Measurements from ENCODE around the gene ASXL1.

ASXL1 gene

DNA sequence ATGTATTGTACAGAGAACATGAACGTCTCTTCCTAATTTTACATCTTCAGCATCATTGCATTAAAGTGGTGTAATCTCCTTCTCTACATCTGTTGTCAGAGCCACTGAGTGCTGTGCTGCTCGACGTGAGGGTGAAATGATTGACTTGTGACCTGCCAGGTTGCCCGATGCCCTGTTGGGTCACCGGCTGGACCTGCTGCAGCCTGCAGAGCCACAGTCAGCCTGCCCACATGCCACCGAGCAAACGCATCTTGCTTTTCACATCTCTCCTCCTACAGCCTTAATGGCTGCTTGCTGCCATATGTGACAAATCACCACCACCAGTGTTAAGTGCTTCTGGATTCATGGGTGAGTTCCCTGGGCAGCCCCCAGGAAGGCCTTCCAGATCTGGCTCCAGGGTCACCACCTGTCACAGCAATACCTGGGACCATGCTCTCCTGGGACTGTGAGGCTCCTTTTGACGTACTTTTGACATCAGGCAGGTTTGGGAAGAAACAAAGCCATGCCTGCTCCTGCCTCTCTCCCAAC is 80.3 kb downstream of the ASXL1 start:
- no peak overlapping the region for H3K4me3 ChIP-seq (ENCODE audit: low read depth, low read length)
- no peak for DNase-seq (ENCODE audit: low read depth)
- TF ChIP-seq, protein P1, sequence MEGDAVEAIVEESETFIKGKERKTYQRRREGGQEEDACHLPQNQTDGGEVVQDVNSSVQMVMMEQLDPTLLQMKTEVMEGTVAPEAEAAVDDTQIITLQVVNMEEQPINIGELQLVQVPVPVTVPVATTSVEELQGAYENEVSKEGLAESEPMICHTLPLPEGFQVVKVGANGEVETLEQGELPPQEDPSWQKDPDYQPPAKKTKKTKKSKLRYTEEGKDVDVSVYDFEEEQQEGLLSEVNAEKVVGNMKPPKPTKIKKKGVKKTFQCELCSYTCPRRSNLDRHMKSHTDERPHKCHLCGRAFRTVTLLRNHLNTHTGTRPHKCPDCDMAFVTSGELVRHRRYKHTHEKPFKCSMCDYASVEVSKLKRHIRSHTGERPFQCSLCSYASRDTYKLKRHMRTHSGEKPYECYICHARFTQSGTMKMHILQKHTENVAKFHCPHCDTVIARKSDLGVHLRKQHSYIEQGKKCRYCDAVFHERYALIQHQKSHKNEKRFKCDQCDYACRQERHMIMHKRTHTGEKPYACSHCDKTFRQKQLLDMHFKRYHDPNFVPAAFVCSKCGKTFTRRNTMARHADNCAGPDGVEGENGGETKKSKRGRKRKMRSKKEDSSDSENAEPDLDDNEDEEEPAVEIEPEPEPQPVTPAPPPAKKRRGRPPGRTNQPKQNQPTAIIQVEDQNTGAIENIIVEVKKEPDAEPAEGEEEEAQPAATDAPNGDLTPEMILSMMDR (IDR thresholded peaks at IDR 0.05; ENCODE audit: insufficient read depth, low read depth, low read length, missing control alignments): no peak

DNA sequence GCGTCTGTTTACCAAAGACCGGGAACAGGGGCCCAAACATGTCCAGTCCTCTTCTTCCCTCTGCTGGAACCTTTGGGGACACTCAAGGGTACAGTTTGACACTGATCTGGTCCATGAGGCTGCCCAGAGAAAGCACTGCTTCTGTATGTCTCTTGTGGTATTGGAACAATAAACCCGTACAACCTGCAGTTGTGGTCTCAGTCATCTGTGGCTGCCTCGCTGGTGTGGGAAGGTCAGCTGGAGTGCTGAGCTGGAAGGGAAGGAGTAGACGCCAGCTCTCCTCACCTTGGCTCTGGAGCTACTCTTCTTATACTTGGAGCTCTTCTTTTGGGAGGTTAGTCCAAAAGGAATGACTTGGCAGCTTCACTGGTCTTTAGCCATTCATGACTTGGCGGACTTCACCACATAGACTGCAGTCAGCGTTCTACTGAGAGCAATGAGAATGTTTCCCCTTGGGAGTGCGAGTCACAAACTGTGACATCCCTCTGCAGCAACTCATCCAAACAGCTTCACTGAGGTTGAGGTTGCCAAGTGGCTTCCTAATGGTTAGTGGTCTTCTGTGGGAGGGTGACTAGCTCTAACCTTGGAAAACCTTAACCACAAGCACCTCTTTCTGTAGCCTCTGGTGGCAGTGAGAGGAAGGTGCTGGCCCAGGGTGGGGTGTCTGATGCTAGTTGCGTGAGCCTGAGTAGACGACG is 81.2 kb downstream of the ASXL1 start:
- TF ChIP-seq, protein P1 (IDR thresholded peaks at IDR 0.05; ENCODE audit: insufficient read depth, low read depth, low read length, missing control alignments): no peak
- no peak overlapping the region for H3K4me3 ChIP-seq (ENCODE audit: low read depth, low read length)
- DNase-seq (ENCODE audit: low read depth): no peak

DNA sequence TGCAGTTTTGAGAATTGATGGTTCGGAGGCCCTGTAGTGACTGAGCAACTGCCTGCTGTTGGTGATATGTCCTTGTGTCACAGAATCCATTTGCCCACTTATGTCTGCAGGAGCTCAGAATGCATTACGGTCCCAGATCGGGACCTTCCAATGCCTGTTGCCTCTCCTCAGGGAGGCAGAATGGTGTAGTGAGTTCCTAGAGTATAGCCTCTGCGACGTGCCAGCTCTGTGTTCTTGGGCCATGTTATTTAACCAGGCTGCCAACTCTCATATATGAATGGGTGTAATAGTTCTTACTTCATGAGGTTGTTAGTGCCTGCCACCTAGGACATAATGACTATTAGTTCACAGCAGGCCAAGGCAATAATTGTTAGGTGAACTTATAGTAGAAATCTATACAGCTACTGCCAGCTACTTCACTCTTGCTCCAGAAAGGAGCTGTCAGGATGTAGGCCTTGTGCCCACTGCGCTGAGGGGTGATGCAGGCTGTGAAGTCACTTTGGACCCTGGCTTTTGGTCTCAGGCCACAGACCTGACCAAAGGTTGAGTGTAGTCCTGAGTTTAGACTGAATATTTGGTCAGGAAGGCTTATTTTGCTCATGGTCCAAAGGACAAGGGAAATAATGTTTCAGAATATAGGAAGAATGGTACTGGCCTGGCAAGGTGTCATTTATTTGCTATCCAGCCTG is 82.1 kb downstream of the ASXL1 start:
- TF ChIP-seq, protein P1 (IDR thresholded peaks at IDR 0.05; ENCODE audit: insufficient read depth, low read depth, low read length, missing control alignments): no peak
- no peak for DNase-seq (ENCODE audit: low read depth)
- H3K4me3 ChIP-seq (ENCODE audit: low read depth, low read length): no peak overlapping the region

DNA sequence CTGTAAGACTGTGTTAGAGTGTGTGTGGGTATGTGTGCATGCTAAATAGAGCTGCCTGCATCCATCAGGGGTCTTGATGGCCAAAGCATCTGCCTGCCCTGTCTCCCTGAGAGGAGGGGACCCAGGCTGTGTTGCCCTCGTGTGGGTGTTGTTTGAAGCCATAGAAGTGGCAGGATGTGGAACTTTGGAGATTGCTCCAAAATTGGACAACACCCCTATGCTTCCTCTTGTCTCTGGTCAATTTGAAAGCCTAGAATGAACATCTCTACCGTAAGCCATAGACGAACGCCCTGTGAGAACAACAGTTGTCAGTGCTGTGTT is 82.6 kb downstream of the ASXL1 start:
- no peak overlapping the region for H3K4me3 ChIP-seq (ENCODE audit: low read depth, low read length)

DNA sequence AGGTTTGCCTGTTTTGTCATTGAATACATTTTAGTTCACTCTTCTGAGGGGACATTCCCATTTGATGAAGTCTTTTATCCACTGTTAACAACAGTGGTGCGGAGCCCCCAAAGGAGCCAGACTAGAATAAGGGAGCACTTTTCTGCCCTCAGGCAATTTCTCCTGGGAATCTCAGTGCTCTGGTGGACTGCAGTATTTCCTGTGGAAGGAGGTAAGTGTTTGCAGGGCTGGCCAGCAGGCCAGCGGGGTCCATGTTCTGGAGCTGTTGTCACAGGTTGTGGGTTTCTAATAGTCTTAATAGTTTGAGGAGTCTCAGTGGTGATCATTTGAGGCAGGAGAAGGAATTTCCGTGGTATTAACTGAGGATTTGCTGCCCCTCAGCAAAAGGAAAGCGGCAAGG is 83.5 kb downstream of the ASXL1 start:
- TF ChIP-seq, protein P1 (IDR thresholded peaks at IDR 0.05; ENCODE audit: insufficient read depth, low read depth, low read length, missing control alignments): no peak
- no peak overlapping the region for H3K4me3 ChIP-seq (ENCODE audit: low read depth, low read length)
- no peak for DNase-seq (ENCODE audit: low read depth)

More for the DNA sequence above, 82.6 kb downstream of the ASXL1 start:
- TF ChIP-seq, protein P1 (IDR thresholded peaks at IDR 0.05; ENCODE audit: insufficient read depth, low read depth, low read length, missing control alignments): no peak
- no peak for DNase-seq (ENCODE audit: low read depth)

DNA sequence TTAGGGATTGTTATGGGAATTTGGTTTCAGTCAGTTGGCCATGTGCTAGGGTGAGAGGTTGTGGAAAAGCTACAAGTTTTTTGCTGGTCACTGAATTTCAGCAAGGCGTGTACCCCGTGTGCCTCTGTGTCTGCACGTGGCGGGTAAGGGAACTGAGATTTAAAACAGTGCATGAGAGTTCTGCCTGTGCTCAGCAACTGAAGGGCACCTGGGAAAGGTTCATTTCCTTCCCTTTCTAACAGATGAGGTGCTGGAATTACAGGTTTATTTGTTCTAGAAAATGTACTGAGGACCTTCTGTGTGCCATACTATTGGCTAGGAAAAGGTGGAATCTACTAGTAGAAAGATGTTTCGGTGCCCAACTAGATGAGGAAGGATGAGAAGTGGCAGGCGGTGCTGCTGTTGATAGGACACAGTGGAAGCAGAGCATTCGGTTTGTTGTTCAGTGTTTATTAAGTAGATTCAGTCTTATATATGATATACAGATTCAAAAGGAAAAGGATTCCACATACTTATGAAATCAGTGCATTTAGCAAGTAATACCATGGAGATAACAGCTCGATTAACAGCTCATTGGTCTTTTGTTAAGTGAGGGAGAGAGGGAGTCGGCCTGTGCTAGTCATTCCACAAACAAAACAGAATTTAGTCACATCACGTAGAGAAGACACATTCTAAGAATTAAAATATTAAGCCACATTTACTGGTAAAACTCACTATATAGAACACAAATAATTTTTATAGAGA is 84.7 kb downstream of the ASXL1 start:
- TF ChIP-seq, protein P1 (IDR thresholded peaks at IDR 0.05; ENCODE audit: insufficient read depth, low read depth, low read length, missing control alignments): no peak
- no peak for DNase-seq (ENCODE audit: low read depth)
- H3K4me3 ChIP-seq (ENCODE audit: low read depth, low read length): no peak overlapping the region
